GM19455 (cell line): ENCODE results near the gene NUFIP2.
"Not testable (repeated sequence)": the region's sequence is repeated elsewhere in the genome, so short reads cannot be mapped to it uniquely, and the experiment has no call there.

Experiments used
- ATAC-seq: cut with Tn5 transposase; IDR thresholded peaks from one replicate; pipeline ENCODE4 v1.9.1; 2021; ENCODE audit not compliant: unreplicated experiment

The NUFIP2 gene

DNA sequence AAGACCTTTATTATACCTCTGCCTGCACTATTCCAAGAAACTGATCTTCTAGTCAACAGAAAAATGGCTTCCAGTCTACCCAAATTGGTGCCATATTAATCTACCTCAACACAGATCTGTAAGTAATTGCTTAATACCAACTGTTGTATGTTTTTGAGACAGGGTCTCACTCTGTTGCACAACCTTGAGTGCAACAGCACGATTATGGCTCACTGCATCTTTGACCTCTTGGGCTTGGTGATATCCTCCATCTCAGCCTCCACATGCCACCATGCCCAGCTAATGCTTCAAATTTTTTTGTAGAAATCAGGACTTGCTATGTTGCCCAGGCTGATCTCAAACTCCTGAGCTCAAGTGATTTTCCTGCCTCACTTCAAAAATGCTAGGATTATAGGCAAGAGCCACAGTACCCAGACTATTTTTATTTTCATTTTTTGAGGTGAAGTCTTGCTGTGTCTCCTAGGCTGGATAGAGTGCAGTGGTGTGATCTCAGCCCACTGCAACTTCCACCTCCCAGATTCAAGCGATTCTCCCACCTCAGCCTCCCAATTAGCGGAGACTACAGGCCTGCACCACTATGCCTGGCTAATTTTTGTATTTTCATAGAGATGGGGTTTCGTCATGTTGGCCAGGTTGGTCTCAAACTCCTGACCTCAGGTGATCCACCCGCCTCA lies 14.4 kb downstream of the NUFIP2 start:
- no peak for ATAC-seq

DNA sequence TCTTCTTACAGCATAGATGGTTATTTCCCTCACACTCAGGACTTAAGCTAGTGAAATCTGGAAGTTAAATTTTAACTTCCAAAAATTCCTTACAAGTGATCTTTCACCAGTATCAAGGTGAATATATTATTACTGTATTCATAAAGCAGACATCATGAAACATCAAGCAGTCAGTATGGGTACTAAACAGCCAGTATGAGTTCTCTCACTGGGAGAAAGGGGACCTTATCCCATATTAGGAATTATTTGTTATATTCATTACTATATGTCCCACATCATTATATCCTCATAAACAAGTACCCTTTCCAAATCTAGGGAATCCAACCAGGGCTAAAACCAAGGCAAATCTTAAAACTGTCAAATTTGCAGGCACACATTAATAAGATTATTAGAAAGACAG lies 15.3 kb downstream of the NUFIP2 start:
- ATAC-seq = no peak

DNA sequence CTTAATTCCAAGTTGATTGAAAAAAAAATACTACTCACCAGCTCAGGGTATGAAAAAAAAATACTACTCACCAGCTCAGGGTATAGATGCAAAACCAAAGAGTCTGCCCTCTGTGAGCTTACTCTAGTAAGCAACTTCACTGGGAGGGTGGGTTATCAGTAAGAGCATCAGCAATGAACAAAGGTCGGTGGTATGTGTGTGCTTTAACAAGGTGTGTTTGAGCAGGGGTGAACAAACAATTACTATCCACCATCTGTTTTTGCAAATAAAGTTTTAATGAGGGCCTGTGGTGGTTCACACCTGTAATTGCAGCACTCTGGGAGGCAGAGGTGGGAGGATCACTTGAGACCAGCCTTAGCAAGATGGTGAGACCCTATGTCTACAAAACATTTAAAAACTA lies 20.0 kb downstream of the NUFIP2 start:
- no peak for ATAC-seq

DNA sequence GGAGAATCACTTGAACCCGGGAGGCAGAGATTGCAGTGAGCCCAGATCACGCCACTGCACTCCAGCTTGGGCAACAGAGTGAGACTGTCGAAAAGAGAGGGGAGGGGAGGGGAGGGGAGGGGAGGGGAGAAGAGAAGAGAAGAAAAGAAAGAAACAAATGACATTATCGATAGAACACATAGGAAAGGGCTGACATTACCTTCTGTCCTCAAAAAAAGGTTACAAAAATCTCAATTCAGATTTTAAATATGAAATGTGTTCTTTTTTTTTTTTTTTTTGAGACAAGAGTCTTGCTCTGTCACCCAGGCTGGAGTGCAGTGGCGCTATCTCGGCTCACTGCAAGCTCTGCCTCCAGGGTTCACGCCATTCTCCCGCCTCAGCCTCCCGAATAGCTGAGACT lies 22.0 kb downstream of the NUFIP2 start:
- ATAC-seq = not testable (repeated sequence)

DNA sequence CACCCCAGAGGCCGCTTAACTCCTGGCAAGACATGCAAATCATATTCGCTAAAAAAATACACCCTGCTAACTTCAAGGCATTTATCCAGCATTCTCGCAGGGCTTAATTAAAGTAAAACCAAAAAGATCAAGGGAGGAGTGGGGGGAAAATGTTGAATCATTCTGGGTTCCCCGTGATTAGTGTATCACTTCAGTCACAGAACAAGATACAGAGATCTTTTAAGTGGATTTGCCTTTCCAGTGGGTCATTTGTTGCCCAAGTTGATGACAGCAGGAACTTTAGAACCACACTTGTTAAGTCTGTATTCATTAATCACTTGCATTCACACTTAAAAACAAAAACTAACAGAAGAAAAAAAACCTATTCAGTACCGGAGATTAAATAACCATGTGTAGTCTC lies 30.0 kb downstream of the NUFIP2 start:
- no peak for ATAC-seq

DNA sequence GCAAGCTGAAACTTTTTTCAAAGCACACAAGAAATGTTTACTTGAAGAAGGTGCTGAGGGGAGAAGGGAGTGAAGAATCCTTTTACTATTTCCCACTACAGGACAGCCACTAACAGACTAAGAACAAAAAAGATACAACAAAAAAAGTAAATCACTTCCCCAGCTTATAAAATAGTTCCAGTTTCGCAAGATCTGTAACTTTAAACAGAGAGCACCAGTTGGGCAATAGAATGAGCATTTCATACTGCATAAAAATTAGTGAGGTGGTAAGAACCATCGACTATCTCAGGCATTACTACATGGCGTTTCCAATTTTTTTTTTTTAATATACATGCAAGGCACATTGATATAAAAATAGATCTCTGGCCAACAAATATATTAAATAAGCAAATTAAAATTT lies 36.2 kb downstream of the NUFIP2 start:
- no peak for ATAC-seq

DNA sequence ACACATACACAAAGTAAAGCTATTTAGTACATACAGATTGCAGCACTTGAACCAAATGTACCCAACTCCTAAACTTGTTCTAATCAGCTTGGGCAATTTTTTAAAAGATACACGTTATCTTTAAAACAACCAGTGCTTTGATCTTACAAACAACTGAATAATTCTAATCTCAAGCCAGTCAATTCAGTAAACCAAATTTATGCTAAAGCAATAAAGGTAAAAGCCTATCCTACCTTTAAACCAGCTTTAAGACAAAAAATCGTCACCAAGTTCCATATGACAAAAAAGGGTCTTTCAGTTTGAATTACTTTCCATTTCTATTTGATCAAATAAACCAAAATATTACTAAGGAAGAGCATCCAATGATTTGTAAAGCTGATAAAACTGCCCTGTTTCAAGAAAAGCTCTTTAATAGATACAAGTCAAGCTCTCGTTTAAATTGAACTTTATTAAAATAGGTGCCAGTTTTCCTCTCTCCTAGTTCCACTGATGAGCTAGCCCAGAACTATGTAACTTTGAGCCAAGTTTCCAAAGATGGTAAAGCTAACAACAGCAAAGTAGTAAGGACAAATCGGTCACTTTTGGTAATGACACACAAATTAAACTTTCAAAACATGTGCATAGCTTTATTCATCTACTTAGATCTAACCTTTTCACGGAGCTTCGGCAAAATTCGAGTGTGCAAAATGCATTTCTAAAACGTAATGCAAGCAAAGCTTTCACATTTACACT lies 37.0 kb downstream of the NUFIP2 start:
- no peak for ATAC-seq

DNA sequence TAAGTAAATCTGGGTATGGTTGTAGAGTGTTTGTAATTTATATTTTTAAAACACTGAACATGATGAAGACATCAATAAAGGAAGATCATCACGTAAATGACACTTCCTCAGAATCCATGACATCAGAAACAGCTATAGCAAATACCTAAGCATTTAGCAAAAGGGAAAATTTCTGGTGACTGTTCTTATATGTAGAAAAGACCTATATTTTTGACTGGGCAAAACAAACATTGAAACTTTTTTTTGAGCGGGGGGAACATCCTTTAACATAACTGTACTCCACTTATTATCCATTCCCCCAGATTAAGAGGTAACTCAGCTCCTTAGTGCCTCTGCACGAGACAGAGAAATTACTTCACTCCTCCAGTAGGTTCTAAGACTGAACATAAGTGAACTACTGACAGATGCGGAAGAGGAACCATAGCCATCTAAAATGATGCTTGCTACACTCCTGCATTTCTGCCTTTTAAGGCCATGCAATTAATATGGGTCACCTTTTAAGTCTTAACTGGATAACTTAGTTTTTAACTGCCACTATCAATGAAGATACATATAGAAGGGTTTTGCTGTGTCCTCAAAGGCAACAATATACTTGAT lies 37.9 kb downstream of the NUFIP2 start:
- ATAC-seq = no peak

DNA sequence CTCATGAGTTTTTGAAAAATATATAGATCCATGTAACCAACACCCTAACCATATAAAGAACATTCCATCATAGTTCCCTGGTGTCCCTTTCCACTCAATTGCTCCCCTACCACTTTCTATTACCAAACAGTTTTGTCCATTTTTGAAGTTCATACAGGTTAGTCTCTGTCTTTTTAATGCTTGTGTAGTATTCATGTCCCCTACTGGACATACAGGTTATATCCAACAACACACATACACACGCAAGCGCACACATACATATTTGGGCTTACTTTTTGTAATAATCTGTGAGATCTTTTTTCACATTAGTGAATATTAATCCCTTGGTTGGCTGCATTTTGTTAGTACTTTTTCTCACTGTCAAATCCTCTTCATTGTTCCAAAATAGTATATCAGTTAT lies 40.9 kb downstream of the NUFIP2 start:
- ATAC-seq = no peak

DNA sequence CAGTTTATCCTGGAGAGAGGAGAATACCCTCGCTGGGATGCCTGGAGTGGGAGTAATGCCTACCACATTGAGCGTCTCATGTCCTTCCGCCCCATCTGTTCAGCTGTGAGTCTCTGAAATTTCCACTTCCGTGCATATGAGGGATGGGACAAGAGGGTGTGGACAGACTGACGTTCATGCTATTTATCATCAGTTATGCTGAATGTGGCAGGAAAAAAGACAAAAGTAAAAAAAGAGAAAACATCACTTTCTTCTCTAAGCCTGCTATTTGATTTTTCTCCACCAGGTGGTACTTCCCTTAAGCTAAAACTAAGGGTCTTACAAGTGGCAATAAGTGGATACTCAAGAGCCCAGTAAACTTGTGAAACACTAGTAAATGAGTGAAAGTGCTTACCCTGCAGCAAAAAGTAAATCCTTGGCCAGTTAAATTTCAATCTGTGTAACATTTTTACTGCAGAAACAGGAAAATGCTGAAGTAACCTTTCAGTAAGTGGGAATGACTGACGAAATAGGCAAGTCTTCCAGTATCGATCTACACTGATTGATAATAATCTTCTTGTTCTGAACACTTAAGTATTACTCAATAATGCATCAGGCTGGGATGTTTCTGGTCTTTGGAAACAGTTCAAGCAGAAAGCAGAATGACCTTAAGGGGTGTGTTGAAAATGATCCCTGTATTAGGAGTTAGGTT lies 41.7 kb downstream of the NUFIP2 start:
- ATAC-seq = no peak

DNA sequence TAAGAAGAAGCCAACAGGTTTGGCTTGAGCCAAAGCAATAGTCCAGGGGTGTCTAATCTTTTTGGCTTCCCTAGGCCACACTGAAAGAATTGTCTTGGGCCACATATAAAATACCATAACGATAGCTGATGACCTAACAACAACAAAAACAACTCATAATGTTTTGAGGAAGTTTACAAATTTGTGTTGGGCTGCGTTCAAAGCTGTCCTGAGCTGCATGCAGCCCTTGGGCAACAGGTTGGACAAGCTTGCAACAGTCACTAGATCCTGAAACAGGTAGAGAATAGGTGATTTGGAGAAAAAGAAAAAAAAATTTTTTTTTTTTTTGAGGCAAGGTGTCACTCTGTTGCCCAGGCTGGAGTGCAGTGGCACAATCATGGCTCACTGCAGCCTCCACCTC lies 42.8 kb downstream of the NUFIP2 start:
- ATAC-seq = no peak

DNA sequence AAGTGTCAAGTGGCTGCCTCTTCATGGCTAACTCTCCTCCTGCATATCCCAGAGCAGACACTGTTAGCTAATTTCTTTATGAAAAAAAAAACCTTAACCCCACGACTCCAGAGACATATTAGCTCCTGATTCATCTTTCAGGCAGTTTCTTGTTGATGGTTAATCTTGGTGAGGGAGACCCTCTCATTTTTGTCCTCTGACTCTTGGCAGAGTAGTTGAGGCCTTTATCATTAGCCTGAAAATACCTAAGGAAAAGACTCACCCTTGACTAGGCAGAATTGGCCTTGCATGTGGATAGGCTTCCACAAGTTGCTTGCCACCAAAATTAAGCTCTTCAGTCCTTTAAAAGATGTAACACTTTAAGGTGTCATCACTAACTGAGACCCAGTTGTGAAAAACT lies 43.3 kb downstream of the NUFIP2 start:
- ATAC-seq = no peak

DNA sequence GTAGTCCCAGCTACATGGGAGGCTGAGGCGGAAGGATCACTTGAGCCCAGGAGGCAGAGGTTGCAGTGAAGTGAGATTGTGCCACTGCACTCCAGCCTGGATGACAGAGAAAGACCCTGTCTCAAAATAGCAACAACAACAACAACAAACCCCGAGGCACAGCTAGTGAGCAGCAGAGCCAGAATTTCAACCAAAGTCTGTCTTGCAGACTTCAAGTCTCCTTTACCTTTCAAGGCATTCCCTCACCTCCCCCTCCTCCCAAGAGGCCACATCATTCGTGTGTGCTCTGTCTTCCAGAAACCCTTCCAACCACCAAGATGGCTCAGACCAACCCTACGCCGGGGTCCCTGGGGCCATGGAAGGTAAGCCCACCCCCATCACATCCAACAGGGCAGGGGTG lies 45.1 kb downstream of the NUFIP2 start:
- no peak for ATAC-seq

DNA sequence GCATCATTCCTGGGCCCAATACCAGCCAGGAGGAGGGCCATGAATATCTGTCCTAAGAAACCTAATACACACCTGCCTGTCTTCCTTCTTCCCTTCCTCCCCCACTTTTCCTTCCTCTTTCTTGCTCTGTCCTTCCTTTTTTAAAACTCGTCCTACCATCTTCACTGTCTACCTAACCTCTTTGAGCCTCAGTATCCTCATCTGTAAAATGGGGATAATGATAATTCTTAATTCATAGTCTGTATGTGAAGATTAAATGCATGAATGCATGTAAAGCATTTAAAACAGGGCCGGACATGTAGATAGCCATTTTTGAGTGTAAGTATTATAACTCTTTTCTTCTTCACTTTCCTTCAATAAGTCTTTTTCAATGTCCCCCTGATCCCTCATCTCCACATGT lies 46.7 kb downstream of the NUFIP2 start:
- ATAC-seq = no peak

DNA sequence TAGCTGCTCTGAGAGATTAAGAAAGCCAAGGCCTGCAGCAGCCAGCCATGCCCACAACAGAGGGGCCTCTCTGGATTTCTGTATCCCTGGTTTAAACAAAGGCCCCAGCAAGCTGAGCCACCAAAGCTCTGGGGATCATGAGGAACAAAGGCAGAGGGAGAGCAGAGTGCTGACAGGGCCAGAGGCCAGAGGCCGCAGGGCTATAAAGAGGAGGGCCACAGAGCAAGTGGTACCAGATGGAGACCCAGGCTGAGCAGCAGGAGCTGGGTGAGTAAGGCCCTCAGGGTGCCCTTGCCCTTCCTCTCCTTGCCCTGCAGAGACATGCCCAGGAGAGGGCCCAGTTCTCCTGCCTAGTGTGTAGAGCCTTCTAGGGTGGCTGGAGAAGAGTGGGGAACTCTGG lies 47.3 kb downstream of the NUFIP2 start, which contains the start of gene CRYBA1:
CRYBA1 (plus strand) TSS at position 232 of the 400 bp plus-strand sequence; CDS start at position 237, 5 bp downstream.
- no peak for ATAC-seq

DNA sequence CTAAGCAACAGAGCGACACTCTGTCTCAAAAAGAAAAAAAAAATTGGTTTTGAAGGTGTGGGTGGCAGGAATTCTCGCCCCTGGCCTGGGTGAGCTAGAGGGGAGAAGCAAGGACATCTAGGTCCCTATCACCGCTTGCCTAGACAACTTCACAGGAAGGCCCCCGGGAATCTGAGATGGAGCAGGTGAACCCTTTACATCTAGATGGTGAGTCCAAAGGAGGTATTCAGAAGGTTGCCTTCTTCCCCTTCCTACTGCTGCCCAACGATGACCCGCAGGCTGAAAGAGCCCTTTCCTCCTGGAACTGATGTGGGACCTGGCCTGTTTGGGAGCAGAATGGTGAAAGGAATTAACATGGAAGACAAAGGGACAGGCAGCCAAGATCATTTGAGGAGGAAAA lies 48.5 kb downstream of the NUFIP2 start:
- ATAC-seq = no peak

DNA sequence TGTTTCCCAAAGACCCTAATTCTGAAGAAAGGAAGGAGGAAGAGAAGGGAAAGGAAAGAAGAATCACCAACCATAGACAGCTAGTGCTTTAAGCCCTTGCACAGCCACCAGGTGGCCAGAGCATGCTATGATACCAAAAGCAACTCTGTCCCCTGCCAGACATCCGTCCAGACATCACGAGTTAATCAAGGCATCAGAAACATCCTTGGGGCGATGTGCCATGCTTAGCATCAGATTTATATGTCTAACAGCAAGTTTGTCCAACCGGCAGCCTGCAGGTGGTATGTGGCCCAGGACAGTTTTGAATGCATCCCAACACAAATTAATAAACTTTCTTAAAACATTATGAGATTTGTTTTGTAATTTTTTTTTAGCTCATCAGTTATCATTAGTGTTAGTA lies 50.2 kb downstream of the NUFIP2 start:
- ATAC-seq = no peak

DNA sequence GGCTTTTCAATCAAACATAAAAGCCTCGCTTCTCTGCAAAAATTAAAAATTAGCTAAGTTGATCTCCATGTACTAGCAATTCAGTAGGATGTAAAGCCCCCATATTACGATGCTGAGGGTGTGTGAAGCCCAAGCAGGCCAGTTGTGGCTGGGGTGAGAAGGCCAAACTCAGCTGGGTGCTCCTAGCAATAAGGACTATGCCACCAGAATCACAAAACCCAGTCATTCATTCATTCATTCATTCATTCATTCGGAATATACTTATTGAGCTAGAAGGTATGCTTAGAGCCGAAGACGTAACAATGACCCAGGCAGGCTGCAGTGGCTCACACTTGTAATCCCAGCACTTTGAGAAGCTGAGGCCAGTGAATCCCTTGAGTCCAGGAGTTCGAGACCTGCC lies 51.2 kb downstream of the NUFIP2 start:
- ATAC-seq = no peak

DNA sequence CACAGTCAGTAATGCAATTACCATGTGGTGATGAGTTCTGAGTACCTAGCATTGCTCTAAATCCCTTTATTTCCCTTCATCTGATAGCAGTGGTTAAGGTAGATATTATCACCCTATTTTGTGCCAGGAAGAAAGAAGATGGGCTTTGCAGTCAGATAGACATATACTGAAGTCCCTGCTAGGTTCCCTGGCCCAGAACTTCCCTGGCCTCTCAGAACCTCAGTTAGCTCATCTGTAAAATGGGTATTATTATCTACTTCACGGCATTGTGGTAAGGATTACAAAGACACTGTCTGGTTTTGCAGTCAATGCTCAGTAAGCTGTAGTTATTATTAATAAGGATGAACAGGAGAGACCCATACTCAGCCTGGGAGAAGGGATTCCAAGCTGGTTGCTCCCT lies 51.9 kb downstream of the NUFIP2 start:
- ATAC-seq = no peak

DNA sequence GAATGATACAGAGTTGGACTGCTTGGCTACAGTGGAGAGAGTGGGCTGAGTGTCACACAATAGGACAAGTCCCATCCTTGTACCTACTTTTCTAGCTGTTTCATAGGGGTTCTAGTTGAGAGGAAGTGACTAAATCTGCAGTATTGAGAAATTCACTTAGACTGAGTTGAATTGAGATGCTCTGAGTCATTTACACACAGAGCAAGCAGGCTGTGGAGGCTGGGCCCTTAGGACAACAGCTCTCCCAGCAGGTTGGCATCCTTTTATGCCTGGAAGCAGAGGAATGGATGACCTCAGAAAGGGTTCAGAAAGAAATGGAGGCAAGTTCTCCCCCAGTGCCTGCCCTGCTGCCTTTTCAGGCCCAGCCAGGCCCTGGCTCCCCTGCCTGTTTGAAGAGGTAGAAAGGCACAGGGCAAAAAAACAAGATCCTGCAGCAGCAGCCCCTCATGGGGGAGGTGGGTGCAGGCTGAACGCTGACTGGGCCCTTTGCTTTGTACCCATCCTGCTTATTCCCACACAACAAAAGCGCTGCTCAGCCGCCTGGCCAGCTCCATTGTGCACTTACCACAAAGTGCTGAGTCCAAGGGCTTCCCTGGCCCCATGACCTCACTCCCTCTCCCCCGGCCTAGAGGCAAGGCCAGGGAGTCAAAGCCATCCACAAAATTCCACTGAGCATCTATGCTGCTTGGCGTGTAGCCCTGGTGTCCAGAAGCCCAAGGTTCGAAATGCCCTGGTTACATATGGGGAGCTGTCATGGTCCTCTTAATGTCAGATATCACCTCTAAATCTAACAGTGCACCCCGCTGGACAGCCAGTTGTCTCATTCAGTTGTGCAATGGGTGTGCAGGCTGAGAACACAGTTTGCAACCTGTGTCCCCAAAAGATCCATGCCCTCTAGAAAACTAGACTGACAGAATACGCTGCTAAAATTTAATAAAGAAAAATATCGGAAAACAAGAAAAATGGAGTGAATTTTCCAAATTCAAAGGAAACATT lies 52.7 kb downstream of the NUFIP2 start:
- no peak for ATAC-seq

DNA sequence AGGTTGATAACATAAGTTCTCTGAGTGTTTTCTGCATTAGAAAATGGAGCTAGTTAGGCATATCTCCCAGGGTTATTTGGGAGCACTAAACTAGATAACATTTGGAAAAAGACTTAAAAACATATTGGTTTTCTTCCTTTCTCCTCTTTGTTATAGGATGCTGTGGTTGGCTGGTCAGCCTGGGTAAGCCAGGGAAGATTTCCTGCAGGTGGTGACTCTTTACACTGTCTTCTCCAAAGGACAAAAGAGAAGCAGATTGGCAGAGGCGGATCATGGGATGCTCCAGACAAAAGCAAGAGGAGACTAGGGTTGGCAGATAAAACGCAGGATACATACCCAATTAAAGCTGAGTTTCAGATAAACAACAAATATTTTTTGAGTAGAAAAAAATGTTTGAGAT lies 53.5 kb downstream of the NUFIP2 start:
- no peak for ATAC-seq
